ENCODE results near the gene LIMS1.

DNA sequence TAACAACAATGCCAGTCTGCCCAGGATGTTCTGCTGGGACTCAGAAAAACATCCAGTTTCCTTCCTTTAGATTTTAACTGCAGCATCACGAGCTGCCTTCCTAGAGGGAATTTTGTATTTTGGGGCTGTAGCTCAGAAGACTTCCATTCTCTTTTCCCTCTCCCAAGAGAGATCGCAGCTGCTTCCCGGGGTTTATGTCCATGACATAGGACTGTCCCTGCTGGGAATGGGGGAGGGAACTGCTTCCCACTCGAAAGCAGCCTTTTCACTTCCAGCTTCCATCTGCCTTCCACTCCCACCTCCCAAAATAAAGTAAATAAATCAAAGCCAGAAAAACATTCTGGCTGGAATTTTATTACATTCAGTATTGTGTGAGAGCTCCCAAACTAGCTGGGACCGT, 52.4 kb downstream of the LIMS1 start:
- no peak for TF ChIP-seq ARNT (IDR thresholded peaks at IDR 0.05)
- no peak for TF ChIP-seq ZNF384 (IDR thresholded peaks at IDR 0.05)
- TF ChIP-seq CTBP1 (IDR thresholded peaks at IDR 0.05; ENCODE audit: borderline replicate concordance) = no peak
- no peak for TF ChIP-seq BHLHE40 (IDR thresholded peaks at IDR 0.05; ENCODE audit: borderline replicate concordance)
- TF ChIP-seq SP1 (IDR thresholded peaks at IDR 0.05) = no peak
- no peak for TF ChIP-seq LEF1 (IDR thresholded peaks at IDR 0.05; ENCODE audit: borderline replicate concordance)
- TF ChIP-seq, protein P1, sequence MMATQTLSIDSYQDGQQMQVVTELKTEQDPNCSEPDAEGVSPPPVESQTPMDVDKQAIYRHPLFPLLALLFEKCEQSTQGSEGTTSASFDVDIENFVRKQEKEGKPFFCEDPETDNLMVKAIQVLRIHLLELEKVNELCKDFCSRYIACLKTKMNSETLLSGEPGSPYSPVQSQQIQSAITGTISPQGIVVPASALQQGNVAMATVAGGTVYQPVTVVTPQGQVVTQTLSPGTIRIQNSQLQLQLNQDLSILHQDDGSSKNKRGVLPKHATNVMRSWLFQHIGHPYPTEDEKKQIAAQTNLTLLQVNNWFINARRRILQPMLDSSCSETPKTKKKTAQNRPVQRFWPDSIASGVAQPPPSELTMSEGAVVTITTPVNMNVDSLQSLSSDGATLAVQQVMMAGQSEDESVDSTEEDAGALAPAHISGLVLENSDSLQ (IDR thresholded peaks at IDR 0.05) = no peak
- TF ChIP-seq HDGF (IDR thresholded peaks at IDR 0.05; ENCODE audit: borderline replicate concordance) = no peak
- TF ChIP-seq SUZ12 (IDR thresholded peaks at IDR 0.05) = no peak
